OCI-LY3 (cell line): Measurements from ENCODE around the gene AHCYL2.

Source experiments
- CTCF ChIP-seq: fragments of 200-600, 300-600 bp; sonication (generic); IDR thresholded peaks from 2 replicates; pipeline ENCODE4 v1.5.1; 2014; ENCODE audit warnings: antibody characterized with exemption, low read length, low read depth
- EZH2phosphoT487 ChIP-seq: fragments of 200-600 bp; shearing (Covaris generic); IDR thresholded peaks from 2 replicates; pipeline ENCODE4 v1.6.1; 2018; ENCODE audit warnings: antibody characterized with exemption, mixed run types, low read depth

DNA sequence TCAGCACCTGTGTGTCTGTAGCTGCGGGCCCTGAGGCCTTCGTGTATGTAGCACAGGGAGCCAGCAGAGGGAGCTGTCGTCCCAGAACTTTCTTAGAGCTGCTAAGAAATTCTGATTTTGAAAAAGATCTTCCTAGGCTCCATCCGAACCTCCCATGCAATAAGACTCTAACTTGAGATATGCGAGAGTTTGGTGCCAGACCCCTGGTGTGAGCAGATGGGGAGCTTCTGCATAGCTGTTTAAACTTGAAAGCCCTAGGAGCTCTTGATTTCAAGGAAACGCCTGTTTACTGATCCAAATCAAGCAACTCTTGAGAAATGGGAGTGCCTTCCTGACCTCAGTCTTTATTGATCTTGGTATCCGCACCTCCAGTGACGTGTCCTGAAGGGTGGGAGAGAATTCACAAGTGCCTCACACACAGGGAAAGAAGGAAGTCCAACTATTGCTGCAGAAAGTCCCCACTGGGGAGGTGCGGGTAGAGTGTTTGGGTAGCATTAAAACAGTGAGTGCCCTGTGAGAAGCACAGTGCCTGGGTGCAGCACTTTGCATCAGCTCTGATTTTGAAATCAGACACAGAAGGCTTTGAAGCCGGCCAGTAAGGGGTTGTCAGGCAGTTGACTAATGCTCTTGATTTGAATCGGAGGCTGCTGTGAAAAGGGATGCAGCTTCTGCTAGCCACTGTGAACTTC is 143.0 kb downstream of the AHCYL2 start:
- TF ChIP-seq CTCF = peak; percentile 92
- TF ChIP-seq EZH2phosphoT487 = no peak
